LNCaP clone FGC (cell line): ENCODE measurements around the gene CLPTM1L.

Experiments used
- DNase-seq: peaks from one replicate; pipeline ENCODE4 v3.0.0-alpha.2; 2011; ENCODE audit warnings: low read depth
- H3K4me3 ChIP-seq: 2 replicates; pipeline ENCODE4 v1.5.1; 2011; ENCODE audit warnings: mild to moderate bottlenecking, low read depth, low read length, control low read depth
- CTCF ChIP-seq: IDR thresholded peaks from 2 replicates; pipeline ENCODE4 v1.5.1; 2012; ENCODE audit warnings: mild to moderate bottlenecking; ENCODE audit not compliant: control insufficient read depth, insufficient read depth; ENCODE audit errors: extremely low read depth

The CLPTM1L gene

GRCh38 chr5:1324719-1325190 is 20.1 kb downstream of the CLPTM1L start:
- no peak for TF ChIP-seq CTCF
- no peak overlapping the region for H3K4me3 ChIP-seq

GRCh38 chr5:1324301-1324700 is 20.6 kb downstream of the CLPTM1L start:
- no peak for DNase-seq

More at GRCh38 chr5:1324719-1325190, 20.1 kb downstream of the CLPTM1L start:
- no peak for DNase-seq

GRCh38 chr5:1323803-1324173 is 21.1 kb downstream of the CLPTM1L start:
- H3K4me3 ChIP-seq: no peak overlapping the region
- no peak for TF ChIP-seq CTCF
- DNase-seq: no peak

More at GRCh38 chr5:1324301-1324700, 20.6 kb downstream of the CLPTM1L start:
- no peak overlapping the region for H3K4me3 ChIP-seq
- TF ChIP-seq CTCF: no peak

- DNase-seq: no peak
- TF ChIP-seq CTCF: no peak
- H3K4me3 ChIP-seq: no peak overlapping the region
These were observed 21.7 kb downstream of the CLPTM1L start for GRCh38 chr5:1322955-1323802.

GRCh38 chr5:1322036-1322900 is 22.6 kb downstream of the CLPTM1L start:
- H3K4me3 ChIP-seq: no peak overlapping the region
- no peak for DNase-seq
- TF ChIP-seq CTCF: no peak

GRCh38 chr5:1321576-1321975 is 23.3 kb downstream of the CLPTM1L start:
- H3K4me3 ChIP-seq: no peak overlapping the region
- no peak for TF ChIP-seq CTCF
- DNase-seq: no peak
